ENCODE results near the gene MLANA. TPM values are rescaled to one million over a fixed set of nuclear protein-coding genes. Genes with fewer than 3 reads are reported as not detected.

The MLANA gene, protein sequence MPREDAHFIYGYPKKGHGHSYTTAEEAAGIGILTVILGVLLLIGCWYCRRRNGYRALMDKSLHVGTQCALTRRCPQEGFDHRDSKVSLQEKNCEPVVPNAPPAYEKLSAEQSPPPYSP
- total RNA-seq = not detected
- polyA plus RNA-seq = not detected

DNA sequence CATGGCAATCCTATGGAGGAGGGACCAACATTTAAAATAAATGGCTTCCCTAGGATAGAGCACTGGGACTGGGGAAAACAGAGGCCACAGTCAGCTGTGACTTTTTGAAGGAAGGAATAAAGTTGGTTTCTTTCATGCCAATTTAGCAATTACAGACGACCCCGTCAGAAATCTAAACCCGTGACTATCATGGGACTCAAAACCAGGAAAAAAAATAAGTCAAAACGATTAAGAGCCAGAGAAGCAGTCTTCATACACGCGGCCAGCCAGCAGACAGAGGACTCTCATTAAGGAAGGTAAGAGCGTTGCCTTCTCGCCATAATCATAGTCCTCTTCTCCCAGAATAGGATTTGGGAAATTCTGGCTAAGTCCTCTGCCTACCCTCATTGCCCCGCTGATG, at the start of gene MLANA:
MLANA (plus strand) TSS at position 249 of the 400 bp plus-strand sequence. CDS start 1,586 bp downstream, outside the sequence.
- no peak for DNase-seq
- H3K27ac ChIP-seq = no peak within 1 kb of the TSS
- no peaks in the 10 kb centered on the region for H3K27me3 ChIP-seq
- no peak for TF ChIP-seq POLR2A (IDR thresholded peaks at IDR 0.05)
- TF ChIP-seq EP300 (IDR thresholded peaks at IDR 0.05) = no peak
- TF ChIP-seq, protein P1, sequence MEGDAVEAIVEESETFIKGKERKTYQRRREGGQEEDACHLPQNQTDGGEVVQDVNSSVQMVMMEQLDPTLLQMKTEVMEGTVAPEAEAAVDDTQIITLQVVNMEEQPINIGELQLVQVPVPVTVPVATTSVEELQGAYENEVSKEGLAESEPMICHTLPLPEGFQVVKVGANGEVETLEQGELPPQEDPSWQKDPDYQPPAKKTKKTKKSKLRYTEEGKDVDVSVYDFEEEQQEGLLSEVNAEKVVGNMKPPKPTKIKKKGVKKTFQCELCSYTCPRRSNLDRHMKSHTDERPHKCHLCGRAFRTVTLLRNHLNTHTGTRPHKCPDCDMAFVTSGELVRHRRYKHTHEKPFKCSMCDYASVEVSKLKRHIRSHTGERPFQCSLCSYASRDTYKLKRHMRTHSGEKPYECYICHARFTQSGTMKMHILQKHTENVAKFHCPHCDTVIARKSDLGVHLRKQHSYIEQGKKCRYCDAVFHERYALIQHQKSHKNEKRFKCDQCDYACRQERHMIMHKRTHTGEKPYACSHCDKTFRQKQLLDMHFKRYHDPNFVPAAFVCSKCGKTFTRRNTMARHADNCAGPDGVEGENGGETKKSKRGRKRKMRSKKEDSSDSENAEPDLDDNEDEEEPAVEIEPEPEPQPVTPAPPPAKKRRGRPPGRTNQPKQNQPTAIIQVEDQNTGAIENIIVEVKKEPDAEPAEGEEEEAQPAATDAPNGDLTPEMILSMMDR (IDR thresholded peaks at IDR 0.05) = no peak
- no peak for TF ChIP-seq POLR2AphosphoS5 (IDR thresholded peaks at IDR 0.05)
- intact Hi-C loops (cut with DNase I) = no loop called here
- no peaks in the 10 kb centered on the region for H3K36me3 ChIP-seq
- H3K4me1 ChIP-seq = peaks cover 0 to 3% (median 0%) of the 10 kb centered on the region in 4 donors
- no peak within 1 kb of the TSS for H3K4me3 ChIP-seq
- H3K9me3 ChIP-seq = no peaks in the 10 kb centered on the region
- WGBS, 2 donors = 93 to 95% methylated on average over 9 of the region's 9 CpGs

DNA sequence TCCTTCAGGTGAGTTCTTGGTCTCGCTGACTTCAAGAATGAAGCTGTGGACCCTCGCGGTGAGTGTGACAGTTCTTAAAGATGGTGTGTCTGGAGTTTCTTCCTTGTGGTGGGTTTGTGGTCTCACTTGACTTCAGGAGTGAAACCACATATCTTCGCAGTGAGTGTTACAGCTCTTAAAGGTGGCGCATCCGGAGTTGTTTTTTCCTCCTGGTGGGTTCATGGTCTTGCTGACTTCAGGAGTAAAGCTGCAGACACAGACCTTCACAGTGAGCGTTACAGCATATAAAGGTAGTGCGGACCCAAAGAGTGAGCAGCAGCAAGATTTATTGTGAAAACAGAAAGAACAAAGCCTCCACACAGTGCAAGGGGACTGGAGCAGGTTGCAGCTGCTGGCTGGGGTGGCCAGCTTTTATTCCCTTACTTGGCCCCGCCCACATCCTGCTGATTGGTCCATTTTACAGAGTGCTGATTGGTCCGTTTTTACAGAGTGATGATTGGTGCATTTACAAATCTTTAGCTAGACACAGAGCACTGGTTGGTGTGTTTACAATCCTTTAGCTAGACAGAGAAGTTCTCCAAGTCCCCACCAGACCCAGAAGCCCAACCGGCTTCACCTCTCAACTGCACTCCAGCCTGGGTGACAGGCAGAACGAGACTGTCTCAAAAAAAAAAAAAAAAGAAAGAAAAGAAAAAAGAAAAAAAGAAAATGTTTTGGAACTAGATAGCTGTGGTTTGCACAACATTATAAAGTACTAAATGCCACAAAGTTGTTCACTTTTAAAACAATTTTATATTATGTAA, 48.7 kb upstream of the MLANA start:
- H3K27me3 ChIP-seq = no peaks in the 10 kb centered on the region
- 64 to 87% methylated on average over 12 of the region's 12 CpGs for WGBS, 2 donors
- H3K36me3 ChIP-seq = peaks cover 0 to 3% (median 0%) of the 10 kb centered on the region in 4 donors
- H3K27ac ChIP-seq = no peak overlapping the region
- no peaks in the 10 kb centered on the region for H3K9me3 ChIP-seq
- no peak for DNase-seq
- H3K4me1 ChIP-seq = no peaks in the 10 kb centered on the region
- no peak overlapping the region for H3K4me3 ChIP-seq
- TF ChIP-seq POLR2A (IDR thresholded peaks at IDR 0.05) (no peak), POLR2AphosphoS5 (IDR thresholded peaks at IDR 0.05) (no peak)
- TF ChIP-seq, protein P1 (IDR thresholded peaks at IDR 0.05) = no peak
- intact Hi-C loops (cut with DNase I) = no loop called here

DNA sequence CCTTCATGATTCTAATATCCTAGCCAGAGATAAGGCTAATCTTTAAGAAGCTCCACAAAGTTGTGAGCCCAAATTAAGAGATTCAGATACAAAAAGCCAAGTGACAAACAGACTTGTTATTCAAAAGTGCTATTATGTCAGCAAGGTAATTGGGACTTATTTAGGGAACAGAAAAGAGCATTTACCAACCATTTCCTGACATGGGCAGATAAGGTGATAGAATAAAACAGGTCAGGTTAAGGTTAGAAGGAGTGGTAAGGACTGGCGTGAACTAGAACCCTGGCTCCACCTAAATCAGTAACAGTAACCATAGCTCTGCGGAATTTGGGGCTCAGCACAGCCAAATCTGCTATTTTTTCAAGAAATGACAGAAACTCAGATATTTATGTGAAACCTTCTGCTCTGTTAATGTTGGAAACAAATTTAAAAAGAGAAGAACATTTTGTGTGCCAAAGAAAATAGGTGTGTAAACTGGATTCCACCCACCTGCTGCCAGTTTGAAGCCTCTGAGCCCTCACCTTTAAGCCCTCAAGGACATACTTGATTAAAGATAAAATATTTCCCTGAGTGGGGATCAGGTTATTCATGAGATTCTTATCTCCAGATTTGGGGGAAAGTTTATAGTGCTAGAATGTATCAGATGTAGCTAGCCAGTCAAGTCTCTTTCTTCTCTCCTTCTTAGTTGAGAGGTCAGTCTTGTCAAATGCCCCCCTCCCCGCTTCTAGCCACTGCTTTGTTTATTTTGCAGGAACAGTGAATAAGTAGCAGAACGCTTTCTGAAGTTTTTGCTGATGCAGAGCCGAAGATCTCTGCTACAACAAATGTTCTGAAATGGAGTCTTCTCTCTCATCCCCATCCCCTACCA, 47.5 kb upstream of the MLANA start:
- no peaks in the 10 kb centered on the region for H3K27me3 ChIP-seq
- no peak for DNase-seq
- H3K27ac ChIP-seq = peak overlapping the region in 1 of 4 donors; percentile 12
- no peaks in the 10 kb centered on the region for H3K4me1 ChIP-seq
- 29 to 63% methylated on average over 5 of the region's 5 CpGs for whole genome bisulfite sequencing, 2 donors
- intact Hi-C loops (cut with DNase I) = no loop called here
- no peak overlapping the region for H3K4me3 ChIP-seq
- no peaks in the 10 kb centered on the region for H3K9me3 ChIP-seq
- TF ChIP-seq EP300 (IDR thresholded peaks at IDR 0.05) (no peak), POLR2A (IDR thresholded peaks at IDR 0.05) (no peak), POLR2AphosphoS5 (IDR thresholded peaks at IDR 0.05) (no peak)
- H3K36me3 ChIP-seq = peaks cover 0 to 3% (median 0%) of the 10 kb centered on the region in 4 donors

DNA sequence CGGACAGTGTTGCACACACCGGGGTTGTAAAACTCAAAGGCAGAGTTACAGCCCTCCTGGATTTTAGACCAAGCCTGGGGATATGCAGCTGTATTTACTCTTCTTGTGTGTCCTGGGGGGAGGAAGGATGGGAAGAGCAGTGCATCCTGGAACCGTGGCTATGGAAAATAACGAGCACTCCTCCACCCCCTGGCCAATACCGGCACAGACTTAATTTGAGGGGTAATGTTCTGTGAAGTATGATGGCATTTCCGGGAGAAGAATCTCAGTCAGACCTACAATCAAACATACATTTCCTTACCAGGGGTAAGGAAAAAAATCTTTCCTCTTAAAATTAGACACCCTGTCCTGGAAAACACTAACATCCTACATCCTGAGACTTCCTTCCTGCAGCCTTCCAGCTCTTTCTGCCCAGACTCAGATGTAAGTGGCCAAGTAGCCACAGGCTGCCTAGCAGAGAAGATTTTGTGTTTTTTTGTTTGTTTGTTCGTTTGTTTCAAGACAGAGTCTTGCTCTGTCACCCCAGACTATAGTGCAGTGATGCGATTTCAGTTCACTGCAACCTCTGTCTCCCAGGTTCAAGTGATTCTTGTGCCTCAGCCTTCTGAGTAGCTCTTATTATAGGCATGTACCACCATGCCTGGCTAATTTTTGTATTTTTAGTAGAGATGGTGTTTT, 46.8 kb upstream of the MLANA start:
- no peak overlapping the region for H3K4me3 ChIP-seq
- H3K4me1 ChIP-seq = no peaks in the 10 kb centered on the region
- H3K27ac ChIP-seq = peak overlapping the region in 1 of 4 donors; percentile 12
- 18 to 31% methylated on average over 8 of the region's 8 CpGs for WGBS, 2 donors
- TF ChIP-seq, protein P1 (IDR thresholded peaks at IDR 0.05) = no peak
- TF ChIP-seq EP300 (IDR thresholded peaks at IDR 0.05) (no peak), POLR2AphosphoS5 (IDR thresholded peaks at IDR 0.05) (no peak), POLR2A (IDR thresholded peaks at IDR 0.05) (no peak)
- H3K9me3 ChIP-seq = no peaks in the 10 kb centered on the region
- intact Hi-C loops (cut with DNase I) = no loop called here
- H3K36me3 ChIP-seq = peaks cover 0 to 3% (median 0%) of the 10 kb centered on the region in 4 donors
- DNase-seq = no peak
- no peaks in the 10 kb centered on the region for H3K27me3 ChIP-seq

Measured in sigmoid colon (tissue), 7 donors.